HEK293 (cell line): ENCODE data around the gene CREM.

Experiments used
- CTCF ChIA-PET: fragments of 350-600 bp; formaldehyde crosslinking; extraction: SDS; loops from one replicate; lab custom pipeline; 2021; ENCODE audit warnings: antibody characterized with exemption; lab: Yijun Ruan, JAX
- POLR2A ChIA-PET: fragments of 300-600 bp; formaldehyde crosslinking; extraction: SDS; loops from one replicate; lab custom pipeline; 2020; ENCODE audit warnings: antibody characterized with exemption, inconsistent platforms; lab: Yijun Ruan, JAX
- H3K27ac ChIP-seq: fragments of 200-500 bp; sonication (Bioruptor generic); 2 replicates; pipeline ENCODE4 v1.5.1; 2014; ENCODE audit warnings: low read depth, low read length, control low read depth, inconsistent platforms; ENCODE audit errors: extremely low read depth
- H3K36me3 ChIP-seq, 2 experiments: fragments of 200-500 bp in 1 of 2; sonication (Bioruptor generic) in 1 of 2; 1 replicate in 1 of 2; 2 replicates in 1 of 2; pipeline ENCODE4 v1.5.1; 2014 to 2017; ENCODE audit warnings: inconsistent platforms in 2 of 2, low read length in 2 of 2; ENCODE audit not compliant: control insufficient read depth in 2 of 2, insufficient read depth in 1 of 2
- H3K4me1 ChIP-seq: fragments of 200-500 bp; sonication (Bioruptor generic); 2 replicates; pipeline ENCODE4 v1.5.1; 2014; ENCODE audit warnings: mild to moderate bottlenecking, low read length, inconsistent platforms; ENCODE audit not compliant: control insufficient read depth, insufficient read depth
- H3K4me3 ChIP-seq: 2 replicates; pipeline ENCODE4 v1.5.1; 2011; ENCODE audit warnings: low read depth, mild to moderate bottlenecking, control low read depth, low read length, moderate library complexity
- H3K9me3 ChIP-seq: fragments of 200-500 bp; sonication (Bioruptor generic); 2 replicates; pipeline ENCODE4 v1.5.1; 2014; ENCODE audit warnings: low read depth, low read length, inconsistent platforms; ENCODE audit not compliant: control insufficient read depth, insufficient read depth
- GLIS1 ChIP-seq: fragments of 450-650 bp; formaldehyde crosslinking; IDR thresholded peaks from 2 replicates; pipeline ENCODE4 v1.5.1; 2016; ENCODE audit warnings: missing biosample characterization, missing genetic modification characterization
- HOXD13 ChIP-seq: sonication (generic); formaldehyde crosslinking; IDR thresholded peaks from 2 replicates; pipeline ENCODE4 v1.8.0; 2022; ENCODE audit warnings: missing genetic modification reagents, borderline replicate concordance
- PRDM2 ChIP-seq: fragments of 450-650 bp; formaldehyde crosslinking; IDR thresholded peaks from 2 replicates; pipeline ENCODE4 v1.5.1; 2016; ENCODE audit warnings: missing biosample characterization, missing genetic modification characterization, borderline replicate concordance
- ZEB2 ChIP-seq: fragments of 450-650 bp; formaldehyde crosslinking; IDR thresholded peaks from 2 replicates; pipeline ENCODE4 v1.5.1; 2016; ENCODE audit warnings: missing biosample characterization, missing genetic modification characterization
- ZIC2 ChIP-seq: fragments of 450-650 bp; formaldehyde crosslinking; IDR thresholded peaks from 2 replicates; pipeline ENCODE4 v1.5.1; 2016; ENCODE audit warnings: missing biosample characterization, missing genetic modification characterization
- ZNF24 ChIP-seq: fragments of 450-650 bp; formaldehyde crosslinking; IDR thresholded peaks from 2 replicates; pipeline ENCODE4 v1.5.1; 2016; ENCODE audit warnings: missing biosample characterization, missing genetic modification characterization
- ZNF580 ChIP-seq: fragments of 450-650 bp; formaldehyde crosslinking; IDR thresholded peaks from 2 replicates; pipeline ENCODE4 v1.5.1; 2016; ENCODE audit warnings: missing biosample characterization, missing genetic modification characterization
- ZNF629 ChIP-seq: fragments of 450-650 bp; formaldehyde crosslinking; IDR thresholded peaks from 2 replicates; pipeline ENCODE4 v1.5.1; 2017; ENCODE audit warnings: missing biosample characterization, missing genetic modification characterization
- ZNF660 ChIP-seq: fragments of 450-650 bp; IDR thresholded peaks from 2 replicates; pipeline ENCODE4 v1.5.1; 2018; ENCODE audit warnings: missing biosample characterization, mild to moderate bottlenecking, missing genetic modification characterization
- ZNF701 ChIP-seq: fragments of 450-650 bp; formaldehyde crosslinking; IDR thresholded peaks from 2 replicates; pipeline ENCODE4 v1.5.1; 2016; ENCODE audit warnings: missing biosample characterization, missing genetic modification characterization
- ZXDB ChIP-seq: fragments of 450-650 bp; formaldehyde crosslinking; IDR thresholded peaks from 2 replicates; pipeline ENCODE4 v1.5.1; 2016; ENCODE audit warnings: missing biosample characterization, missing genetic modification characterization
- TF ChIP-seq, protein P1 (sequence below): fragments of 450-650 bp; formaldehyde crosslinking; IDR thresholded peaks from 2 replicates; pipeline ENCODE4 v1.5.1; 2017; ENCODE audit warnings: missing biosample characterization, missing genetic modification characterization

The CREM gene

GRCh38 chr10:35184527-35185171 lies 58.0 kb downstream of the CREM start:
- Histone ChIP-seq H3K4me3 (no peak overlapping the region), H3K4me1 (no peaks in the 10 kb centered on the region), H3K9me3 (no peaks in the 10 kb centered on the region), H3K27ac (no peak overlapping the region), H3K36me3 (peaks cover 0 to 4% of the 10 kb centered on the region in 2 experiments; a peak in 2 of 3 replicates)
- CTCF ChIA-PET = interaction anchor here (0.6 to 1.8 kb wide), 4 partner anchors 10 to 58 kb away, joined by 3 to 6 read pairs (median 4); no protein-coding TSS in a partner anchor
- POLR2A ChIA-PET = interaction anchor here (2.0 kb wide), 1 partner anchor 11 kb away, joined by 7 read pairs; no protein-coding TSS in a partner anchor
- TF ChIP-seq ZNF24 (peak; percentile 39; the same call in 1 of the 2 replicates), ZXDB (tag by site-specific recombination) (no peak)
- TF ChIP-seq, protein P1, sequence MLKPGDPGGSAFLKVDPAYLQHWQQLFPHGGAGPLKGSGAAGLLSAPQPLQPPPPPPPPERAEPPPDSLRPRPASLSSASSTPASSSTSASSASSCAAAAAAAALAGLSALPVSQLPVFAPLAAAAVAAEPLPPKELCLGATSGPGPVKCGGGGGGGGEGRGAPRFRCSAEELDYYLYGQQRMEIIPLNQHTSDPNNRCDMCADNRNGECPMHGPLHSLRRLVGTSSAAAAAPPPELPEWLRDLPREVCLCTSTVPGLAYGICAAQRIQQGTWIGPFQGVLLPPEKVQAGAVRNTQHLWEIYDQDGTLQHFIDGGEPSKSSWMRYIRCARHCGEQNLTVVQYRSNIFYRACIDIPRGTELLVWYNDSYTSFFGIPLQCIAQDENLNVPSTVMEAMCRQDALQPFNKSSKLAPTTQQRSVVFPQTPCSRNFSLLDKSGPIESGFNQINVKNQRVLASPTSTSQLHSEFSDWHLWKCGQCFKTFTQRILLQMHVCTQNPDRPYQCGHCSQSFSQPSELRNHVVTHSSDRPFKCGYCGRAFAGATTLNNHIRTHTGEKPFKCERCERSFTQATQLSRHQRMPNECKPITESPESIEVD = 0 out of 2 replicates have a peak, but pooled peaks have one; percentile 17

DNA sequence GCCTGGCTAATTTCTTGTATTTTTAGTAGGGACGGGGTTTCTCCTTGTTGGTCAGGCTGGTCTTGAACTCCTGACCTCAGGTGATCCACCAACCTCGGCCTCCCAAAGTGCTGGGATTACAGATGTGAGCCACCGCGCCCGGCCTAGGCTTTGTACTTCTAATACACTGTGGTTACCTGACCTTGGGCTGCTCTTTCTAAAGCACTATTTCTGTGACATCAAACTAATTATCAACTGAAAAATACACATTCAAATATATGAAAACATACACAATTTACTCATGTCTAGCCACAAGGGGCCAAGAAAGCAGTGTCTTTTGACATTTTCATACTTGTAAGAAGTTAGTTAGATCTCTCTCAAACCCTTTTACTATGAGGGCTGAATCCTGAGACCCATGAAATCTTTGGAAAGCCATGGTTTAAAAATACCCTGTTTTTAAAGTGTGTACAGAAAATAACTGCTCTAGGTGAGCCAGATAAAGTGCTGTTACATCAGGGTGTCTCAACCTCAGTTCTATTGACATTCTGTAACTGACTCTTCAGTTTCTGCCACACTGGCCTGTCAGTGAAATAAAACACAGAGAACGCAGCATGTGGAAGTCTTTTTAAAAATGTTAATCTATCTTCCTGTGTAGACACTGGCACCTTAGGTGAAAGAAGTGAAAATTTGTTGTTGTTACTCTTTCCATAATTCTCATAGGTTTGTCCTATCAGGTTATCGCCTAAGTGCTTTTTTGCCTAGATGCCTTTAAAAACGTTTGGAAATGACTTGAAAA lies 58.8 kb downstream of the CREM start:
- POLR2A ChIA-PET = no interaction called here
- no peak for TF ChIP-seq ZNF701
- TF ChIP-seq ZIC2 (tag by site-specific recombination) = no peak
- no peak for TF ChIP-seq ZNF580 (tag by site-specific recombination)
- TF ChIP-seq ZNF660 (tag by site-specific recombination) = no peak
- no peak for TF ChIP-seq GLIS1
- no peak for TF ChIP-seq PRDM2 (tag by site-specific recombination)
- TF ChIP-seq ZNF629 = no peak
- TF ChIP-seq HOXD13 (CRISPR knock-in tag) = no peak
- TF ChIP-seq ZEB2 (tag by site-specific recombination) = no peak
- TF ChIP-seq, all 188 proteins: peak for 0
- Histone ChIP-seq H3K27ac (no peak overlapping the region), H3K9me3 (no peaks in the 10 kb centered on the region), H3K36me3 (peaks cover 0 to 4% of the 10 kb centered on the region in 2 experiments; a peak in 2 of 3 replicates), H3K4me1 (no peaks in the 10 kb centered on the region), H3K4me3 (no peak overlapping the region)
- CTCF ChIA-PET = interaction anchor here (0.6 to 1.8 kb wide), 3 partner anchors 10 to 14 kb away, joined by 3 to 6 read pairs (median 6); no protein-coding TSS in a partner anchor
